Right lobe of liver (tissue), 6 donors: Measurements from ENCODE around the gene IGFBP1. TPM values are rescaled to one million over a fixed set of nuclear protein-coding genes. Genes with fewer than 3 reads are reported as not detected.

Experiments
- ATAC-seq, 4 donors: fragments of 200-7000 bp; cut with Tn5 transposase; one replicate each; pipeline ENCODE4 v1.9.1; 2020; ENCODE audit warnings: mild to moderate bottlenecking in 4 of 4, moderate library complexity in 4 of 4
- DNase-seq, 3 donors: peaks; one replicate each; pipeline ENCODE4 v3.0.0-alpha.2; 2020
- H3K27ac ChIP-seq, 3 donors: fragments of 200-600 bp; one replicate each; pipeline ENCODE4 v1.8.0; 2022
- H3K27me3 ChIP-seq, 2 donors: fragments of 200-600 bp; one replicate each; pipeline ENCODE4 v1.8.0; 2022
- H3K36me3 ChIP-seq, 4 donors: fragments of 200-600 bp; sonication (generic) in 1 of 4; one replicate each; pipeline versions ENCODE4 v1.5.1 to v1.8.0; 2017 to 2022; ENCODE audit warnings: control low read depth in 1 of 4
- H3K4me1 ChIP-seq, 4 donors: fragments of 200-600 bp; sonication (generic) in 1 of 4; one replicate each; pipeline versions ENCODE4 v1.5.1 to v1.8.0; 2017 to 2022; ENCODE audit warnings: control low read depth in 1 of 4
- H3K4me3 ChIP-seq, 3 donors: fragments of 200-600 bp; one replicate each; pipeline ENCODE4 v1.8.0; 2022
- H3K9me3 ChIP-seq, 4 donors: fragments of 200-600 bp; sonication (generic) in 1 of 4; one replicate each; pipeline versions ENCODE4 v1.5.1 to v1.8.0; 2017 to 2022; ENCODE audit warnings: control low read depth in 1 of 4
- POLR2A ChIP-seq: fragments of 450-650 bp; IDR thresholded peaks from one replicate; pipeline ENCODE4 v1.6.1; 2017; ENCODE audit warnings: antibody characterized with exemption, mild to moderate bottlenecking
- WGBS: methylation state at CpG from one replicate; pipeline ENCODE4 v1.1.6; 2018; ENCODE audit warnings: low coverage, low lambda C conversion rate; ENCODE audit not compliant: insufficient coverage; ENCODE audit errors: missing lambda C conversion rate; 5-methylcytosine and 5-hydroxymethylcytosine counted together
- intact Hi-C, 2 donors: fragments of 100-400 bp; cut with DNase I; formaldehyde crosslinking; loops; one replicate each; pipeline versions ENCODE4 v1.11.2 to v1.14.1; 2022
- total RNA-seq, 6 experiments: library from RNA; depleted of rRNA in 2 of 6; stranded (reverse); fragments of >200 nt in 2 of 6; fragmentation: NEBNext Ultra II Directional in 3 of 6; extraction: Animal tissue kit (Norgen Biotek cat#: 25700) in 3 of 6; gene quantifications; one replicate each; pipeline versions ENCODE4 v1.1.0 to v1.2.4, GENCODE V29; 2016 to 2023
- TF ChIP-seq, protein P1 (sequence below), 4 donors: fragments of 200-600 bp in 3 of 4; fragments of 450-650 bp in 1 of 4; IDR thresholded peaks; one replicate each; pipeline versions ENCODE4 v1.5.1 to v1.8.0; 2016 to 2022; ENCODE audit warnings: antibody characterized with exemption in 4 of 4, mild to moderate bottlenecking in 2 of 4
- donor health status: DM: no; HTN: yes; CAD: no.
- donor health status: DM: no; HTN: no; CAD: no.
- donor health status: DM: no; HTN: no; CAD: no.
- donor health status: DM: no; HTN: yes; CAD: no.
- donor health status: DM: no; HTN: yes; CAD: no.

The IGFBP1 gene
- total RNA-seq, 6 experiments from 2014 or later = 7.7 to 566 (median 283) TPM

GRCh38 chr7:45898222-45898621 is 9.9 kb downstream of the IGFBP1 start:
- Histone ChIP-seq H3K4me3 (no peak overlapping the region), H3K27ac (no peak overlapping the region), H3K4me1 (no peaks in the 10 kb centered on the region), H3K9me3 (no peaks in the 10 kb centered on the region), H3K36me3 (peaks cover 0 to 2% (median 0%) of the 10 kb centered on the region in 4 donors), H3K27me3 (no peaks in the 10 kb centered on the region)
- ATAC-seq = no peak
- WGBS = 64% methylated on average over 2 of the region's 2 CpGs
- DNase-seq = no peak
- intact Hi-C loops = no loop called here
- TF ChIP-seq, protein P1, sequence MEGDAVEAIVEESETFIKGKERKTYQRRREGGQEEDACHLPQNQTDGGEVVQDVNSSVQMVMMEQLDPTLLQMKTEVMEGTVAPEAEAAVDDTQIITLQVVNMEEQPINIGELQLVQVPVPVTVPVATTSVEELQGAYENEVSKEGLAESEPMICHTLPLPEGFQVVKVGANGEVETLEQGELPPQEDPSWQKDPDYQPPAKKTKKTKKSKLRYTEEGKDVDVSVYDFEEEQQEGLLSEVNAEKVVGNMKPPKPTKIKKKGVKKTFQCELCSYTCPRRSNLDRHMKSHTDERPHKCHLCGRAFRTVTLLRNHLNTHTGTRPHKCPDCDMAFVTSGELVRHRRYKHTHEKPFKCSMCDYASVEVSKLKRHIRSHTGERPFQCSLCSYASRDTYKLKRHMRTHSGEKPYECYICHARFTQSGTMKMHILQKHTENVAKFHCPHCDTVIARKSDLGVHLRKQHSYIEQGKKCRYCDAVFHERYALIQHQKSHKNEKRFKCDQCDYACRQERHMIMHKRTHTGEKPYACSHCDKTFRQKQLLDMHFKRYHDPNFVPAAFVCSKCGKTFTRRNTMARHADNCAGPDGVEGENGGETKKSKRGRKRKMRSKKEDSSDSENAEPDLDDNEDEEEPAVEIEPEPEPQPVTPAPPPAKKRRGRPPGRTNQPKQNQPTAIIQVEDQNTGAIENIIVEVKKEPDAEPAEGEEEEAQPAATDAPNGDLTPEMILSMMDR (IDR thresholded peaks at IDR 0.05) = no peak
- no peak for TF ChIP-seq POLR2A

DNA sequence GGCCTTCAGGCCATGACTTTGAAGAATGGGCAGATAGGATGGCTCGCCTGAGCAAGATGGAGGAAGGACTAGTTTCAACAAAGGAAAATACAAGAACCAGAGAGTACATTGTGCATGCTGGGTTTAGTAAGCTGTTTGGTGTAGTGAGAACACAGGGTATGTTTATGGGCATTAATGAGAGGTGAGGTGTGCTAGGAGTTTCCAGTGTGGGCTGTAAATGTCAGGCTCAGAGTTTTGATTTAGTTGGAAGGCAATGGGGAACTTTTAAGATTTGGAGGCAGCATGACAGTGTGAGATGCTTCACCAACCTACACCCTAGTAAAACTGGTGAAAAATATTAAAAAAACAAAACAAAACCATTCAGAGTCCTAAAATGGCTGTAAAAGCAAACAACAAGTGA is 13.3 kb downstream of the IGFBP1 start:
- no peaks in the 10 kb centered on the region for H3K36me3 ChIP-seq
- H3K9me3 ChIP-seq = no peaks in the 10 kb centered on the region
- intact Hi-C loops = no loop called here
- no peak overlapping the region for H3K27ac ChIP-seq
- H3K27me3 ChIP-seq = no peaks in the 10 kb centered on the region
- 90% methylated on average over 1 of the region's 1 CpG for WGBS
- TF ChIP-seq POLR2A = no peak
- TF ChIP-seq, protein P1 (IDR thresholded peaks at IDR 0.05) = no peak
- H3K4me1 ChIP-seq = no peaks in the 10 kb centered on the region
- no peak overlapping the region for H3K4me3 ChIP-seq
- ATAC-seq (no peak), DNase-seq (no peak)

- Histone ChIP-seq H3K27me3 (no peaks in the 10 kb centered on the region), H3K9me3 (no peaks in the 10 kb centered on the region), H3K27ac (no peak overlapping the region), H3K4me3 (no peak overlapping the region), H3K36me3 (no peaks in the 10 kb centered on the region), H3K4me1 (no peaks in the 10 kb centered on the region)
- TF ChIP-seq, protein P1 (IDR thresholded peaks at IDR 0.05) = peak; percentile 12 to 28 (median 18)
- no peak for TF ChIP-seq POLR2A
- peak; percentile 46 to 79 (median 72) for ATAC-seq
- WGBS = 70% methylated on average over 1 of the region's 1 CpG
- no peak for DNase-seq
- intact Hi-C loops = no loop called here
Observed at GRCh38 chr7:45902820-45903219, 14.5 kb downstream of the IGFBP1 start.

DNA sequence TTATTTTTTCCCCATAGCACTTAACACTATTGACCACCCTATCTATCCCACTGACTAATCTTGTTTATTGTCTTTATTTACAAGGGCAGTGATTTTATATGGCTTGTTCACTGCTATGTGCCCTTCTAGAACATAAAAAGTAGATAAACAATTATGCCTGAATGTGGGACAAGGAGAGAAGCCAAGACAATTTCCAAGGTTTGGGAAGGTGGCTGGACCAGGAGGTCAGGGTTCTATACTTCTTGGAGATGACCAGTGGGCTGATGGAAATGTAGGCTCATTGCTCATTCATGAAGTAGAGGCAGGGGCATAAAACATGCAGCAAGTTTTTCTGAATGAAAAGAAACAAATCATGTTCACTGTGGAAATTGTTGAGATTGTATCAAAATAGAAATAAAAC is 21.3 kb downstream of the IGFBP1 start:
- Histone ChIP-seq H3K9me3 (no peaks in the 10 kb centered on the region), H3K4me3 (no peak overlapping the region), H3K27me3 (no peaks in the 10 kb centered on the region), H3K27ac (no peak overlapping the region), H3K4me1 (no peaks in the 10 kb centered on the region), H3K36me3 (peaks cover 0 to 3% (median 0%) of the 10 kb centered on the region in 4 donors)
- ATAC-seq (no peak), DNase-seq (no peak)
- TF ChIP-seq, protein P1 (IDR thresholded peaks at IDR 0.05) = no peak
- intact Hi-C loops = no loop called here

- no peak for TF ChIP-seq POLR2A
- TF ChIP-seq, protein P1 (IDR thresholded peaks at IDR 0.05) = no peak
- intact Hi-C loops = loop anchor here in 1 of 2 donors (10.0 kb wide), 1 partner anchor 1174 kb away; no protein-coding TSS in a partner anchor
- Histone ChIP-seq H3K4me1 (no peaks in the 10 kb centered on the region), H3K9me3 (no peaks in the 10 kb centered on the region), H3K4me3 (no peak overlapping the region), H3K27me3 (no peaks in the 10 kb centered on the region), H3K27ac (no peak overlapping the region), H3K36me3 (peaks cover 0 to 3% (median 0%) of the 10 kb centered on the region in 4 donors)
- 69% methylated on average over 3 of the region's 3 CpGs for WGBS
- no peak for DNase-seq
- no peak for ATAC-seq
Observed at GRCh38 chr7:45910855-45911254, 22.6 kb downstream of the IGFBP1 start.
